Measurements from ENCODE around the gene PDPR.
"Not testable (repeated sequence)": the region's sequence is repeated elsewhere in the genome, so short reads cannot be mapped to it uniquely, and the experiment has no call there.

PDPR gene

GRCh38 chr16:70113982-70114826 lies at the start of gene PDPR:
Gene PDPR (plus strand): TSS chr16:70114332. CDS start chr16:70120493, 6,161 bp downstream.
- peak within 1 kb of the TSS; percentile 70 for H3K4me3 ChIP-seq (ENCODE audit: low read depth, low read length)

GRCh38 chr16:70064841-70065370 lies 49.2 kb upstream of the PDPR start:
- H3K4me3 ChIP-seq (ENCODE audit: low read depth, low read length): peak overlapping the region; percentile 56

DNA sequence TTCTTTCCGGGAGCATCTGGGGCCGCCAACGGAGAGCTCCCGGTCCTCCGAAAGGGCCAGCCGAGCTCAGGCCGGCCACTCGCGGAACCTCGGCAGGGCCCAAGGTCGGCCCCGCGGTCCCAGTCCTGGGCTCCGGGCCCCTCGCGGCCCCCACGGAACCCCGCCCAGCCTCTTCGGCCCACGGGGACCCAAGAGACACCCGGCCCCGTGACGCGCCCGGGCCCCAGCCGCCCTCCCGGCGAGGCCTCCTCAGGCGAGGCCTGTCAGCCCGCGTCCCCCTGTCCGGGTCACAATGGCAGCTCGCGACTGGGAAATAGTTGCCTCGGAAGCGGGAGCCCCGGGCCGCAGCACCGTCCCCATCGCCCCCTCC lies 48.8 kb upstream of the PDPR start:
- H3K4me3 ChIP-seq (ENCODE audit: low read depth, low read length): peak overlapping the region; percentile 56

- peak overlapping the region; percentile 56 for H3K4me3 ChIP-seq (ENCODE audit: low read depth, low read length)
Observed at GRCh38 chr16:70065746-70066658, 48.1 kb upstream of the PDPR start.

GRCh38 chr16:70066751-70067150 lies 47.4 kb upstream of the PDPR start:
- not testable (repeated sequence) for H3K4me3 ChIP-seq (ENCODE audit: low read depth, low read length)

DNA sequence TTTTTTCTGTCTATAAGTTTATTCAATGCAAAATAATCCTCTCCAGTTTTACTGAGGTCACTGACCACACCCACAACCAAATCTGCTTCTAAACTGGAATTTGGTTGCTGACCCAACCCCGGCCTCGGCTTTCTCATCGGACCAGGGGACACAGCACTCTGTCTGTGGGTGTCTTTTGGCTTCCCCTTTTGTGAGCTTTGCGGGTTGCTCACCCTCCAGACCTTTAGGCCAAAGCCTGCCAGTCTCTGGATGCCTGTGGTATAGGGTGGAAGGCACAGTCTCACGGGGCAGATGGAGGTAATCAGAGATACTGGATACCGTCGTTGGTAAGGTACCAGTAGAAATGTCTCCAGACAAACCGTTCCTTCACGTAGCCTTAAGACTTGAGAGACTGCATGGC lies 35.1 kb upstream of the PDPR start:
- not testable (repeated sequence) for H3K4me3 ChIP-seq (ENCODE audit: low read depth, low read length)

DNA sequence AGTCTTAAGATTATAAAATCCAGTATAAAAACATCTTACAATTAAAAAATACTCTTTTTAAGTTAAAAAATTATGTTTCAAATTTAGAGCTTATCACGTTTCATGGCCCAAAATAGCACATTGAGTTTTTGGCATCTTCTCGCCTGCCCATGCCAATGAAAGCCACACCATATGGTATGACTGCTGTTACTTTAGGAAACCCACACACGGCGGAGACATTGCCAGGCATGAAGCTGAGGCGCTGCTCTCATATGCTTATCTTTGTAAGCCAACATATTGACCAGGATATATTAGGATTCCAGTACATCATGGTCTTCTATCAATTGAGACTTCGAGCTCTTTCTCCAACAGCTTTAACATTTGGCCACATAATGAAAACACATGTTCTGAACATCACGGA lies 32.9 kb upstream of the PDPR start:
- H3K4me3 ChIP-seq (ENCODE audit: low read depth, low read length): not testable (repeated sequence)

GRCh38 chr16:70083931-70084330 lies 30.2 kb upstream of the PDPR start:
- not testable (repeated sequence) for H3K4me3 ChIP-seq (ENCODE audit: low read depth, low read length)

DNA sequence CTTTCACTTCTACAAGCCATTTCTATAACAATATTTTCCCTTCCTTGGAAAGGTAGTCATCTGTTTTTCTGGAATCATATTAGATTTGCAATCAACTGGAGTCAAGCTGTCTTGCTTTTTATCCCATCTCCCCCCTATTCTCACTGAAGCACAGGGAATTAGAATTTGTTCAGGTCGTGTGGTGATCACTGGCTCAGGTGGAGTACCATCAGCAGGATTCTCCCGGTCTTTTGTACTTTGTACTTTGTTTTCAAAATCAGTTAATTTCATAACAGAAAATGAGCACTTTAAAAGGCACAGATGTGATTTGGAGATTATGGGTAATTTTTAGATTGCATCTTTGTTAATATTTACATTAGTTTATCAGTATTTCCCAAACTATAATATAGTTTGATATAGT lies 26.0 kb upstream of the PDPR start:
- not testable (repeated sequence) for H3K4me3 ChIP-seq (ENCODE audit: low read depth, low read length)

- H3K4me3 ChIP-seq (ENCODE audit: low read depth, low read length): not testable (repeated sequence)
Observed at GRCh38 chr16:70088877-70089276, 25.3 kb upstream of the PDPR start.

- not testable (repeated sequence) for H3K4me3 ChIP-seq (ENCODE audit: low read depth, low read length)
Observed at GRCh38 chr16:70089289-70089688, 24.8 kb upstream of the PDPR start.

GRCh38 chr16:70091104-70091503 lies 23.0 kb upstream of the PDPR start:
- not testable (repeated sequence) for H3K4me3 ChIP-seq (ENCODE audit: low read depth, low read length)

GRCh38 chr16:70094096-70094495 lies 20.0 kb upstream of the PDPR start:
- H3K4me3 ChIP-seq (ENCODE audit: low read depth, low read length): not testable (repeated sequence)

GRCh38 chr16:70109583-70110279 lies 4.4 kb upstream of the PDPR start:
- H3K4me3 ChIP-seq (ENCODE audit: low read depth, low read length): not testable (repeated sequence)

DNA sequence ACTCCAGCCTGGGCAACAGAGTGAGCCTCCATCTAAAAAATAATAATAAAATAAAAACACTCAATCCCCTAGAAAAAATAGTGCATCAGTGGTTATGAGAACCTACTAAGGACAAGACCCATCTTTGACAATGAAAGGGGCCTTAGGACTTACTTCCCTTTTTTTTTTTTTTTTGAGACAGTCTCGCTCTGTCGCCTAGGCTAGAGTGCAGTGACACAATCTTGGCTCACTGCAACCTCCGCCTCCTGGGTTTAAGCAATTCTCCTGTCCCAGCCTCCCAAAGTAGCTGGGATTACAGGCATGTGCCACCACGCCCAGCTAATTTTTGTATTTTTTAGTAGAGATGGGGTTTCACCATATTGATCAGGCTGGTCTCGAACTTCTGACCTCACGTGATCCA lies 2.0 kb upstream of the PDPR start:
- H3K4me3 ChIP-seq (ENCODE audit: low read depth, low read length): not testable (repeated sequence)

DNA sequence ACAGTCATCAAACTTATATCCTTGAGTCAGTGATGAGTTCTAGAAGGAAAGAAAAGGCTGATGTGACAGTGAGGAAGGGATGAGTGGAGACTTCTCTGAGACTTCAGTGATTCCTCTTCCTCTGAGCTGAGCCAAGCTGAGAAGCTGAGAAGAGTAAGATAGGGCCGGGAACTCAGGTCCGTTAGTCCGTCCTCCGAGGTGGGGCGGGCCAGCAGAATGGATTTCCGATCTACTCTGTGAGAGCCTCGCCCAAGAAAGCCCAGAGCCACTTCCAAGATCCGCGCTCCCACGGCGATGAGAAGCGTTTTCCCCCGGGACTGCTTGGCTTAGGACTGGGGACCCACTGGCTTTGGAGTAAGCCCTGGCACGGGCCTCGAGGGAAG lies 542 bp upstream of the PDPR start:
- H3K4me3 ChIP-seq (ENCODE audit: low read depth, low read length): peak overlapping the region; percentile 33

DNA sequence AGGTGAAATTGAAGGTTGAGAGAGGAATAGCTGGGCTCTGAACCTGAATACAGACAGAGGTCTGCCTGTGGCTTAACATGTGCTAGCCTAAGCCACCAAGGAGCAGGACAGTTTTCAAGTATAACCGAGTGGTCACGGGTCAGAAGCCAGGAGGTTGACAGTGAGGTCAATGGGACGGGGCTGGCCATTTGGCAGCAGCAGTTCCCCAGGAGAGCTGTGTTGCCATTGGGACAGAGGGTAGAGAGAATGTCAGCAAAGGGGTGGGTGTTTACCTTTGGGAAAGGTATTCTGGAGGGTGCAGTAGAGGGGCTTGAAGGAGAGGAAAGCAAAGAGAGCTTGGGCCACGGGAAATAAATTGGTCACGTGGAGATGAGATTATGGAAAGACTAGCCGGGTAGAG lies 4.2 kb downstream of the PDPR start:
- H3K4me3 ChIP-seq (ENCODE audit: low read depth, low read length): not testable (repeated sequence)

DNA sequence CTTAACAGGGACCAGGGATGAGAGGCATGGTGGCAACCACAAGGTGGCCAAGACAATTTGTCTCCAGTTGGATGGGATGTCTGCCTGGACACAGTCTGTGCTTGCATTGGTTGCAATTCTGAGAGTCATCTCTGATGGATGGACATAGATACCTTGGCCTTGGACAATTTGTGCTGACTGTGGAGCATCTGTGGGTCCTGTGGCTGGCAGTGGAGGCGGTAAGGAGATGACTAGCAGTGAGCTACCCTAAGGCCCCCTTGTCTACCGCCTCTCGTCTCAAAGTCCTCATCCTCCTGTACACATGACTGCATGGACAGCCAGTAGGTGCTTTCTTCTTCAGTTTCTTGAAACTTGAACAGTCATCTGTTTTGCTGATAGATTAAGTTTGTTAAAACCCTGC lies 4.6 kb downstream of the PDPR start:
- H3K4me3 ChIP-seq (ENCODE audit: low read depth, low read length): not testable (repeated sequence)

GRCh38 chr16:70120398-70120797 lies 6.3 kb downstream of the PDPR start:
- H3K4me3 ChIP-seq (ENCODE audit: low read depth, low read length): not testable (repeated sequence)

GRCh38 chr16:70123822-70124221 lies 9.7 kb downstream of the PDPR start:
- not testable (repeated sequence) for H3K4me3 ChIP-seq (ENCODE audit: low read depth, low read length)

DNA sequence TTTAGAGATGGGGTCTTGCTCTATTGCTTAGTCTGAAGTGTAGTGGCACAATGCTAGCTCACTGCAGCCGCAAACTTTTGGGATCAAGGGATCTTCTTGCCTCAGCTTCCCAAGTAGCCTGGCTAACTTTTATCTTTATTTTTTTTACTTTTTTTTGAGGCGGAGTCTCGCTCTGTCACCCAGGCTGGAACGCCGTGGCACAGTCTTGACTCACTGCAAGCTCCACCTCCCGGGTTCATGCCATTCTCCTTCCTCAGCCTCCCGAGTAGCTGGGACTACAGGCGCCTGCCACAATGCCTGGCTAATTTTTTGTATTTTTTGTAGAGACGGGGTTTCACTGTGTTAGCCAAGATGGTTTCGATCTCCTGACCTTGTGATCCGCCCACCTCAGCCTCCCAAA lies 12.1 kb downstream of the PDPR start:
- H3K4me3 ChIP-seq (ENCODE audit: low read depth, low read length): not testable (repeated sequence)
